Peyer's patch (tissue), 4 donors: Measurements from ENCODE around the gene ISG20L2. TPM values are rescaled to one million over a fixed set of nuclear protein-coding genes. Genes with fewer than 3 reads are reported as not detected.

ENCODE experiments used
- DNase-seq, 3 donors: peaks; one replicate each; pipeline ENCODE4 v3.0.0-alpha.2; 2017 to 2019
- H3K27ac ChIP-seq, 4 donors: fragments of 200-600 bp; sonication (generic); one replicate each; pipeline ENCODE4 v1.5.1; 2016 to 2019
- H3K27me3 ChIP-seq, 2 donors: fragments of 200-600 bp; sonication (generic); one replicate each; pipeline ENCODE4 v1.5.1; 2019
- H3K36me3 ChIP-seq, 3 donors: fragments of 200-600 bp; sonication (generic); one replicate each; pipeline ENCODE4 v1.5.1; 2016 to 2019
- H3K4me1 ChIP-seq, 4 donors: fragments of 200-600 bp; sonication (generic); one replicate each; pipeline ENCODE4 v1.5.1; 2016 to 2019
- H3K4me3 ChIP-seq, 4 donors: fragments of 200-600 bp; sonication (generic); 1 replicate in 3 of 4; 2 replicates in 1 of 4; pipeline ENCODE4 v1.5.1; 2016 to 2019; ENCODE audit warnings: mild to moderate bottlenecking in 1 of 4
- H3K9me3 ChIP-seq, 4 donors: fragments of 200-600 bp; sonication (generic); one replicate each; pipeline ENCODE4 v1.5.1; 2016 to 2019; ENCODE audit warnings: mild to moderate bottlenecking in 1 of 4
- POLR2A ChIP-seq, 2 donors: fragments of 450-650 bp; IDR thresholded peaks; one replicate each; pipeline ENCODE4 v1.5.1; 2017; ENCODE audit warnings: antibody characterized with exemption in 2 of 2, mild to moderate bottlenecking in 2 of 2, moderate library complexity in 2 of 2
- total RNA-seq, 4 donors: library from RNA; depleted of rRNA; stranded (reverse); fragments of >200 nt; gene quantifications; one replicate each; pipeline ENCODE4 v1.1.0, GENCODE V29; 2016
- TF ChIP-seq, protein P1 (sequence below), 6 experiments: fragments of 450-650 bp in 4 of 6; fragments of 200-600 bp in 2 of 6; sonication (generic) in 1 of 6; IDR thresholded peaks; one replicate each; pipeline ENCODE4 v1.5.1; 2017 to 2019; ENCODE audit warnings: antibody characterized with exemption in 6 of 6, mild to moderate bottlenecking in 3 of 6, moderate library complexity in 1 of 6

The ISG20L2 gene
- total RNA-seq, 4 donors from 2014 or later: 22.4 to 47.2 (median 27.9) TPM

GRCh38 chr1:156704166-156704711 lies 24.3 kb downstream of the ISG20L2 start:
- H3K4me1 ChIP-seq: peaks cover 7 to 29% (median 22%) of the 10 kb centered on the region in 4 donors

GRCh38 chr1:156703741-156704140 lies 24.8 kb downstream of the ISG20L2 start:
- peaks cover 7 to 28% (median 21%) of the 10 kb centered on the region in 4 donors for H3K4me1 ChIP-seq
- no peak for DNase-seq
- TF ChIP-seq, protein P1, sequence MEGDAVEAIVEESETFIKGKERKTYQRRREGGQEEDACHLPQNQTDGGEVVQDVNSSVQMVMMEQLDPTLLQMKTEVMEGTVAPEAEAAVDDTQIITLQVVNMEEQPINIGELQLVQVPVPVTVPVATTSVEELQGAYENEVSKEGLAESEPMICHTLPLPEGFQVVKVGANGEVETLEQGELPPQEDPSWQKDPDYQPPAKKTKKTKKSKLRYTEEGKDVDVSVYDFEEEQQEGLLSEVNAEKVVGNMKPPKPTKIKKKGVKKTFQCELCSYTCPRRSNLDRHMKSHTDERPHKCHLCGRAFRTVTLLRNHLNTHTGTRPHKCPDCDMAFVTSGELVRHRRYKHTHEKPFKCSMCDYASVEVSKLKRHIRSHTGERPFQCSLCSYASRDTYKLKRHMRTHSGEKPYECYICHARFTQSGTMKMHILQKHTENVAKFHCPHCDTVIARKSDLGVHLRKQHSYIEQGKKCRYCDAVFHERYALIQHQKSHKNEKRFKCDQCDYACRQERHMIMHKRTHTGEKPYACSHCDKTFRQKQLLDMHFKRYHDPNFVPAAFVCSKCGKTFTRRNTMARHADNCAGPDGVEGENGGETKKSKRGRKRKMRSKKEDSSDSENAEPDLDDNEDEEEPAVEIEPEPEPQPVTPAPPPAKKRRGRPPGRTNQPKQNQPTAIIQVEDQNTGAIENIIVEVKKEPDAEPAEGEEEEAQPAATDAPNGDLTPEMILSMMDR (IDR thresholded peaks at IDR 0.05): no peak
- TF ChIP-seq POLR2A (IDR thresholded peaks at IDR 0.05): no peak
- no peak overlapping the region for H3K27ac ChIP-seq
- H3K9me3 ChIP-seq: no peaks in the 10 kb centered on the region
- no peaks in the 10 kb centered on the region for H3K27me3 ChIP-seq
- no peak overlapping the region for H3K4me3 ChIP-seq
- H3K36me3 ChIP-seq: no peaks in the 10 kb centered on the region

More at GRCh38 chr1:156704166-156704711, 24.3 kb downstream of the ISG20L2 start:
- Histone ChIP-seq H3K27me3 (no peaks in the 10 kb centered on the region), H3K36me3 (no peaks in the 10 kb centered on the region), H3K9me3 (no peaks in the 10 kb centered on the region), H3K27ac (no peak overlapping the region), H3K4me3 (no peak overlapping the region)
- DNase-seq: no peak
- no peak for TF ChIP-seq POLR2A (IDR thresholded peaks at IDR 0.05)
- TF ChIP-seq, protein P1 (IDR thresholded peaks at IDR 0.05): no peak

GRCh38 chr1:156703336-156703735 lies 25.2 kb downstream of the ISG20L2 start:
- Histone ChIP-seq H3K9me3 (no peaks in the 10 kb centered on the region), H3K4me3 (no peak overlapping the region), H3K36me3 (no peaks in the 10 kb centered on the region), H3K4me1 (peaks cover 7 to 28% (median 21%) of the 10 kb centered on the region in 4 donors), H3K27ac (no peak overlapping the region), H3K27me3 (no peaks in the 10 kb centered on the region)
- DNase-seq: no peak
- TF ChIP-seq, protein P1 (IDR thresholded peaks at IDR 0.05): no peak
- TF ChIP-seq POLR2A (IDR thresholded peaks at IDR 0.05): no peak

DNA sequence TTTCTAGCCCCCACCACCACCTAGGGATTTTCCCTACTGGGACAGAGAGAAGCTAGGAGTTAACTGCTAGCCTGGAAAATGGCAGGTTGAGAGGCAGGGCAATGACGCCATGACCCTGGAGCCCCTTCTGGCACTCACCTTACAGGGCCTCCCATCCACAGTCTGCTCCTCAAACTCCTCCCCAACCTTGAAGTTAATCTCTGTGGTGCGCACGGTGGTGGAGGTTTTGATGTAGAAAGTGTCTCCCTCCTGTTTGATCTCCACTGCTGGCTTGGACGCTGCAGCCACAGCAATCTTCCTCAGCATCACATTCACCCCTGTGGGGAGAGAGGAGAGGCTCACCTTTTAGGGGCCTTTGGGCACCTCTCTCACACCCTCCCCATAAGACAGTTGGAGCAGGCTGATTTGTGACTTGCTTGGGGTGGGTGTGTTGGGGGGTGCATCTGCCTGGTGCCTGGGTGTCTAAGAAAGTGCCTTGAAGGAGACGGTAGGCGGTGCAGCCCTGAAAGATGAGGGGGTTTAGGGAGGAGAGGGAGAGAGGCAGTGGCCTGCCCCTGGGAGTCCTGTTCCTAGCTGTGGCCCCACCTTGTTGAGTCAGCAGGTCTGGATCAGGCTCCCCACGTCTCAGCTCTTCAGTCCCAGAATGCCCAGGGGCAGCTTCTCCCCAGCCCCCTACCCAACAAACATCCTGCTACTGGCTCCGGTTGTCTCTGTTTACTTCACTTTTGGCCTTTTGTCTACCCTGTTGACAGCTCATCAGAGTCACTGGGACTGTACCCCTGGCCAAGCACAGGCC lies 27.6 kb downstream of the ISG20L2 start:
- no peaks in the 10 kb centered on the region for H3K36me3 ChIP-seq
- H3K4me1 ChIP-seq: peaks cover 7 to 17% (median 15%) of the 10 kb centered on the region in 4 donors
- no peaks in the 10 kb centered on the region for H3K27me3 ChIP-seq
- TF ChIP-seq, protein P1 (IDR thresholded peaks at IDR 0.05): no peak
- no peak for TF ChIP-seq POLR2A (IDR thresholded peaks at IDR 0.05)
- H3K27ac ChIP-seq: no peak overlapping the region
- no peaks in the 10 kb centered on the region for H3K9me3 ChIP-seq
- DNase-seq: no peak
- no peak overlapping the region for H3K4me3 ChIP-seq

GRCh38 chr1:156698995-156699394 lies 29.6 kb downstream of the ISG20L2 start:
- no peaks in the 10 kb centered on the region for H3K9me3 ChIP-seq
- H3K27ac ChIP-seq: no peak overlapping the region
- no peaks in the 10 kb centered on the region for H3K36me3 ChIP-seq
- H3K4me1 ChIP-seq: no peaks in the 10 kb centered on the region
- H3K27me3 ChIP-seq: no peaks in the 10 kb centered on the region
- no peak overlapping the region for H3K4me3 ChIP-seq
- TF ChIP-seq, protein P1 (IDR thresholded peaks at IDR 0.05): no peak
- TF ChIP-seq POLR2A (IDR thresholded peaks at IDR 0.05): no peak
- no peak for DNase-seq
